RWPE2 (cell line): ENCODE data around the gene SPRR5.
A peak's percentile ranks its signal among the peaks of the same experiment; 100 is the strongest.

Experiments used
- ATAC-seq: fragments of 200-7000 bp; cut with Tn5 transposase; 3 replicates; pipeline ENCODE4 v1.9.1; 2021; ENCODE audit warnings: low read depth
- DNase-seq: peaks from one replicate; pipeline ENCODE4 v3.0.0-alpha.2; 2020; ENCODE audit warnings: low spot score
- H3K27ac ChIP-seq: fragments of 450-650 bp; 2 replicates; pipeline ENCODE4 v1.5.1; 2017; ENCODE audit warnings: mild to moderate bottlenecking; ENCODE audit not compliant: poor library complexity, severe bottlenecking
- H3K27me3 ChIP-seq: fragments of 250-450 bp; sonication (Bioruptor Pico); 2 replicates; pipeline ENCODE4 v1.5.1; 2021; ENCODE audit warnings: mild to moderate bottlenecking, moderate library complexity; ENCODE audit not compliant: insufficient read depth, poor library complexity, severe bottlenecking
- H3K36me3 ChIP-seq: fragments of 250-450 bp; sonication (Bioruptor Pico); 2 replicates; pipeline ENCODE4 v1.5.1; 2020; ENCODE audit warnings: low read depth, mild to moderate bottlenecking, moderate library complexity
- H3K4me1 ChIP-seq: fragments of 250-450 bp; sonication (Bioruptor Pico); 2 replicates; pipeline ENCODE4 v1.5.1; 2021; ENCODE audit warnings: mild to moderate bottlenecking, moderate library complexity; ENCODE audit not compliant: insufficient read depth, poor library complexity, severe bottlenecking
- H3K4me3 ChIP-seq: fragments of 250-450 bp; sonication (Bioruptor Pico); 2 replicates; pipeline ENCODE4 v1.5.1; 2021; ENCODE audit warnings: mild to moderate bottlenecking, moderate library complexity; ENCODE audit not compliant: severe bottlenecking
- H3K9me3 ChIP-seq: fragments of 250-450 bp; sonication (Bioruptor Pico); 2 replicates; pipeline ENCODE4 v1.5.1; 2021; ENCODE audit warnings: mild to moderate bottlenecking, moderate library complexity; ENCODE audit not compliant: severe bottlenecking
- CTCF ChIP-seq: fragments of 450-650 bp; IDR thresholded peaks from one replicate; pipeline ENCODE4 v1.5.1; 2017; ENCODE audit warnings: mild to moderate bottlenecking, moderate library complexity; ENCODE audit not compliant: poor library complexity, severe bottlenecking

Gene SPRR5

GRCh38 chr1:152954436-152954835, 7.4 kb downstream of the SPRR5 start:
- DNase-seq: no peak
- no peaks in the 10 kb centered on the region for H3K36me3 ChIP-seq

GRCh38 chr1:152957561-152957960, 10.6 kb downstream of the SPRR5 start:
- Histone ChIP-seq H3K27ac (no peak overlapping the region), H3K4me1 (peaks cover 22% of the 10 kb centered on the region), H3K4me3 (no peak overlapping the region), H3K36me3 (no peaks in the 10 kb centered on the region), H3K27me3 (no peaks in the 10 kb centered on the region), H3K9me3 (no peaks in the 10 kb centered on the region)
- TF ChIP-seq CTCF: no peak
- no peak for ATAC-seq
- no peak for DNase-seq

More at GRCh38 chr1:152954436-152954835, 7.4 kb downstream of the SPRR5 start:
- H3K27ac ChIP-seq: peak overlapping the region; percentile 89
- no peaks in the 10 kb centered on the region for H3K27me3 ChIP-seq
- no peak for TF ChIP-seq CTCF
- no peak overlapping the region for H3K4me3 ChIP-seq
- peaks cover 22% of the 10 kb centered on the region for H3K4me1 ChIP-seq
- ATAC-seq: peak; percentile 90
- H3K9me3 ChIP-seq: no peaks in the 10 kb centered on the region

GRCh38 chr1:152959273-152959672, 12.3 kb downstream of the SPRR5 start:
- H3K27me3 ChIP-seq: no peaks in the 10 kb centered on the region
- no peak for TF ChIP-seq CTCF

GRCh38 chr1:152959801-152960451, 12.9 kb downstream of the SPRR5 start:
- no peak for TF ChIP-seq CTCF
- no peak for DNase-seq
- no peak for ATAC-seq
- Histone ChIP-seq H3K36me3 (no peaks in the 10 kb centered on the region), H3K4me3 (no peak overlapping the region), H3K4me1 (peaks cover 1% of the 10 kb centered on the region), H3K27me3 (no peaks in the 10 kb centered on the region), H3K27ac (no peak overlapping the region), H3K9me3 (no peaks in the 10 kb centered on the region)

More at GRCh38 chr1:152959273-152959672, 12.3 kb downstream of the SPRR5 start:
- Histone ChIP-seq H3K4me3 (no peak overlapping the region), H3K4me1 (peaks cover 8% of the 10 kb centered on the region), H3K36me3 (no peaks in the 10 kb centered on the region), H3K27ac (no peak overlapping the region), H3K9me3 (no peaks in the 10 kb centered on the region)
- no peak for ATAC-seq
- DNase-seq: no peak

- ATAC-seq (no peak), DNase-seq (no peak)
- H3K4me1 ChIP-seq: no peaks in the 10 kb centered on the region
- no peaks in the 10 kb centered on the region for H3K27me3 ChIP-seq
- H3K9me3 ChIP-seq: no peaks in the 10 kb centered on the region
- TF ChIP-seq CTCF: no peak
- no peak overlapping the region for H3K4me3 ChIP-seq
- no peak overlapping the region for H3K27ac ChIP-seq
- no peaks in the 10 kb centered on the region for H3K36me3 ChIP-seq
Measured at GRCh38 chr1:152960452-152961044, 13.5 kb downstream of the SPRR5 start.
